ENCODE measurements around the gene KCTD1. TPM values are rescaled to one million over a fixed set of nuclear protein-coding genes. Genes with fewer than 3 reads are reported as not detected.

KCTD1 gene
- total and polyA plus RNA-seq, 11 donors: 4.8 to 21.8 (median 8.9) TPM

GRCh38 chr18:26489191-26489590, 59.2 kb downstream of the KCTD1 start:
- H3K9me3 ChIP-seq: no peaks in the 10 kb centered on the region
- no peaks in the 10 kb centered on the region for H3K36me3 ChIP-seq
- intact Hi-C loops (cut with DNase I): no loop called here
- no peak overlapping the region for H3K4me3 ChIP-seq
- 92 to 97% (median 94%) methylated on average over 4 of the region's 4 CpGs for WGBS, 4 donors
- no peak overlapping the region for H3K27ac ChIP-seq
- ATAC-seq (no peak), DNase-seq (no peak)
- no peaks in the 10 kb centered on the region for H3K4me1 ChIP-seq
- TF ChIP-seq POLR2A (IDR thresholded peaks at IDR 0.05): no peak
- no peak for TF ChIP-seq CTCF (IDR thresholded peaks at IDR 0.05)
- no peaks in the 10 kb centered on the region for H3K27me3 ChIP-seq

DNA sequence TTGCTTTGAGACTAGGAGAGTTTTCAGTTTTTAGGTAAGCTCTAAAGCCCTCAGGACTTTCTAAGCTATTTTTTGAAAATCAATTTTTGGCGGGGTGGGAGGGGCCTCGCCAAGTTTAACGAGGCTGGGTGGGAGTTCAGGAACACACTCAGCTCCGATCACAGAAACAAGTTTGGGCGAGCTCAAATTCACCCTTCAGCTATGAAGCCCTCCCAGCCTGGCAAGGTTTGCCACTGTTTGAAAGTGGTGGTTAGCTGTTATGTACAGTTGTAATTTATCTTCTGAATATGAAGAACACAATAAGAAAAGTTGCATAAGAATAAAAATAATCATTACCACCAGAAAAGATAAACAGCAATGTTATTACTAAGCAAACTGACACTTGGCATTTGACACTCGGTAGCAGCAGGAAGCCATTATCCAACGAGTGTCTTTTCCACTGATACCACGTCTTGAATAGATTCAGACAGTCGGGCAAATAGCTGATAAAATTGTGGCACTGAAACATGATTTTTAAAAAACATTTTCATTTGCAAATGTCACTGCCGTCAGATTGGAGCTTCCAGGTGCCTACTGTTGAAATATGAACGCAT, 59.8 kb downstream of the KCTD1 start:
- Histone ChIP-seq H3K9me3 (no peaks in the 10 kb centered on the region), H3K36me3 (no peaks in the 10 kb centered on the region), H3K27me3 (no peaks in the 10 kb centered on the region), H3K4me1 (no peaks in the 10 kb centered on the region), H3K27ac (no peak overlapping the region), H3K4me3 (no peak overlapping the region)
- TF ChIP-seq CTCF (IDR thresholded peaks at IDR 0.05) (no peak), POLR2A (IDR thresholded peaks at IDR 0.05) (no peak)
- 77 to 78% (median 78%) methylated on average over 11 of the region's 11 CpGs for WGBS, 4 donors
- ATAC-seq (no peak), DNase-seq (no peak)
- intact Hi-C loops (cut with DNase I): no loop called here

- intact Hi-C loops (cut with DNase I): no loop called here
- Histone ChIP-seq H3K4me3 (no peak overlapping the region), H3K36me3 (no peaks in the 10 kb centered on the region), H3K9me3 (no peaks in the 10 kb centered on the region), H3K27ac (no peak overlapping the region), H3K4me1 (no peaks in the 10 kb centered on the region), H3K27me3 (no peaks in the 10 kb centered on the region)
- WGBS, 4 donors: 87 to 92% (median 90%) methylated on average over 7 of the region's 7 CpGs
- DNase-seq (no peak), ATAC-seq (no peak)
- no peak for TF ChIP-seq CTCF (IDR thresholded peaks at IDR 0.05)
- TF ChIP-seq POLR2A (IDR thresholded peaks at IDR 0.05): no peak
These were observed 60.9 kb downstream of the KCTD1 start for GRCh38 chr18:26487437-26487836.

- H3K36me3 ChIP-seq: no peaks in the 10 kb centered on the region
- H3K9me3 ChIP-seq: no peaks in the 10 kb centered on the region
- intact Hi-C loops (cut with DNase I): no loop called here
- ATAC-seq (no peak), DNase-seq (no peak)
- H3K27ac ChIP-seq: no peak overlapping the region
- no peaks in the 10 kb centered on the region for H3K27me3 ChIP-seq
- WGBS, 4 donors: 88 to 94% (median 92%) methylated on average over 4 of the region's 4 CpGs
- no peaks in the 10 kb centered on the region for H3K4me1 ChIP-seq
- H3K4me3 ChIP-seq: no peak overlapping the region
- TF ChIP-seq CTCF (IDR thresholded peaks at IDR 0.05): no peak
- no peak for TF ChIP-seq POLR2A (IDR thresholded peaks at IDR 0.05)
These were observed 64.7 kb downstream of the KCTD1 start for GRCh38 chr18:26483633-26484032.
